ENCODE data around the gene LDLRAD4.

DNA sequence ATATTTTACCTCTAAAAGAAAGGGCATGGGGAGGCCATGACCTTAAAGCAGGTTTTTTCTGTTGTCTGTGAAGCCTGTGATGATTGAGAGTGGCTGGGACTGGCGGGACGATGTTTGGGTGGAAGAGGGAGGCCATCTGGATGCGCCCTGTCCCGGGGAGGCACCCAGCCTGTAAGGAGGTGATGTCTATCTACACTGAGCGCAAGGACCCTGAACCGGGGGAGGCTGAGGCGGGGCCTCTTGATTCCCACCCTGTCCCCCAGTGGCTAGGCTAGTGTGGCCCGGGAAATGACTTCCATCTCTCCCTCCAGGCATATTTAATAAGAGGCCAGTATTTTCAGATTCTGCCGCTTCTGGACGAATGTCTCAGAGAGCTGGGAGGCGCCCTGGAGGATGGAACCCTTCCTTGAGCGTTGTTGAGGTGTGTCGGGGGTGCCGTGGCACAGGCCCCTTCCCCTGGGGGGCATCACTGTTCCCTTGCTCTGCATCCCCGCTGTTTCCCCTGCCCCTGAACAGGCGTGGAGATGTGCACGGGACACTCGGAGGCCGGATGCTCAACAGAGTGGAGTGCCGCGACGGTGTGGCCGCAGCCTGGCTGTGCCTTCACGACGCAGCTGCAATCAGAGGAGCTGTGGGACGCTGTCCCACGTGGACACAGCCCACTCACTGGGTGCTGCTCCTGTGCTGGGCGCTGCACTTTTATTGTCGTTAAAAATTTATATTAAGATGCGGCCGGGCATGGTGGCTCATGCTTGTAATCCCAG is 185.4 kb downstream of the LDLRAD4 start:
- TF ChIP-seq, protein P1, sequence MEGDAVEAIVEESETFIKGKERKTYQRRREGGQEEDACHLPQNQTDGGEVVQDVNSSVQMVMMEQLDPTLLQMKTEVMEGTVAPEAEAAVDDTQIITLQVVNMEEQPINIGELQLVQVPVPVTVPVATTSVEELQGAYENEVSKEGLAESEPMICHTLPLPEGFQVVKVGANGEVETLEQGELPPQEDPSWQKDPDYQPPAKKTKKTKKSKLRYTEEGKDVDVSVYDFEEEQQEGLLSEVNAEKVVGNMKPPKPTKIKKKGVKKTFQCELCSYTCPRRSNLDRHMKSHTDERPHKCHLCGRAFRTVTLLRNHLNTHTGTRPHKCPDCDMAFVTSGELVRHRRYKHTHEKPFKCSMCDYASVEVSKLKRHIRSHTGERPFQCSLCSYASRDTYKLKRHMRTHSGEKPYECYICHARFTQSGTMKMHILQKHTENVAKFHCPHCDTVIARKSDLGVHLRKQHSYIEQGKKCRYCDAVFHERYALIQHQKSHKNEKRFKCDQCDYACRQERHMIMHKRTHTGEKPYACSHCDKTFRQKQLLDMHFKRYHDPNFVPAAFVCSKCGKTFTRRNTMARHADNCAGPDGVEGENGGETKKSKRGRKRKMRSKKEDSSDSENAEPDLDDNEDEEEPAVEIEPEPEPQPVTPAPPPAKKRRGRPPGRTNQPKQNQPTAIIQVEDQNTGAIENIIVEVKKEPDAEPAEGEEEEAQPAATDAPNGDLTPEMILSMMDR (conservative IDR thresholded peaks at IDR 0.05; ENCODE audit: low read depth, low read length) = no peak
- TF ChIP-seq EZH2 (IDR thresholded peaks at IDR 0.05; ENCODE audit: low read length, unreplicated experiment) (no peak), EZH2phosphoT487 (IDR thresholded peaks at IDR 0.05; ENCODE audit: borderline replicate concordance, low read length) (no peak)
